ENCODE measurements around the gene FAM43A. TPM values are rescaled to one million over a fixed set of nuclear protein-coding genes. Genes with fewer than 3 reads are reported as not detected.

FAM43A gene
- total RNA-seq: 313 and 423 TPM in 2 replicates

- peak; percentile 98 for DNase-seq
These were observed at the start of gene FAM43A for GRCh38 chr3:194685718-194686413. TSS of gene FAM43A (plus strand) at chr3:194685883. CDS start at chr3:194686827, 944 bp downstream.

GRCh38 chr3:194637066-194637465 lies 48.6 kb upstream of the FAM43A start:
- no peak for DNase-seq

- DNase-seq: no peak
These were observed 47.9 kb upstream of the FAM43A start for GRCh38 chr3:194637541-194638400.

GRCh38 chr3:194638991-194639605 lies 46.6 kb upstream of the FAM43A start:
- no peak for DNase-seq

- peak; percentile 88 for DNase-seq
These were observed 44.9 kb upstream of the FAM43A start for GRCh38 chr3:194640829-194641228.

GRCh38 chr3:194642769-194643168 lies 42.9 kb upstream of the FAM43A start:
- DNase-seq: no peak

GRCh38 chr3:194647747-194648146 lies 37.9 kb upstream of the FAM43A start:
- DNase-seq: no peak

GRCh38 chr3:194654443-194654842 lies 31.2 kb upstream of the FAM43A start:
- no peak for DNase-seq

- no peak for DNase-seq
These were observed 28.2 kb upstream of the FAM43A start for GRCh38 chr3:194657439-194657838.

- DNase-seq: peak; percentile 85
These were observed 27.0 kb upstream of the FAM43A start for GRCh38 chr3:194658477-194659242.

- no peak for DNase-seq
These were observed 25.9 kb upstream of the FAM43A start for GRCh38 chr3:194659778-194660177.

- peak; percentile 89 for DNase-seq
These were observed 24.3 kb upstream of the FAM43A start for GRCh38 chr3:194661374-194661773.

GRCh38 chr3:194661946-194662345 lies 23.7 kb upstream of the FAM43A start:
- DNase-seq: no peak

- peak; percentile 92 for DNase-seq
These were observed 20.8 kb upstream of the FAM43A start for GRCh38 chr3:194664857-194665256.

GRCh38 chr3:194667363-194667762 lies 18.3 kb upstream of the FAM43A start:
- no peak for DNase-seq

- peak; percentile 70 for DNase-seq
These were observed 14.2 kb upstream of the FAM43A start for GRCh38 chr3:194671511-194671899.

- DNase-seq: peak; percentile 97
These were observed 13.5 kb upstream of the FAM43A start, which contains the start of gene LSG1 for GRCh38 chr3:194671900-194672808. TSS of gene LSG1 (minus strand) at chr3:194672191. CDS start at chr3:194672162, 29 bp downstream.

GRCh38 chr3:194672876-194673275 lies 12.8 kb upstream of the FAM43A start:
- DNase-seq: peak; percentile 66

- DNase-seq: no peak
These were observed 11.9 kb upstream of the FAM43A start for GRCh38 chr3:194673761-194674160.

GRCh38 chr3:194675081-194675640 lies 10.5 kb upstream of the FAM43A start:
- no peak for DNase-seq

- DNase-seq: no peak
These were observed 10.0 kb upstream of the FAM43A start for GRCh38 chr3:194675680-194676079.
